Measurements from ENCODE around the gene EBF3.

- TF ChIP-seq CTCF (IDR thresholded peaks at IDR 0.05) (no peak), POLR2A (IDR thresholded peaks at IDR 0.05) (no peak)
Observed at GRCh38 chr10:129869596-129870473, 94.2 kb downstream of the EBF3 start.
